ENCODE measurements around the gene SESN2. TPM values are rescaled to one million over a fixed set of nuclear protein-coding genes. Genes with fewer than 3 reads are reported as not detected.

SESN2 gene
- total RNA-seq, 4 donors from 2014 or later = 25.1 to 44.5 (median 30.5) TPM

DNA sequence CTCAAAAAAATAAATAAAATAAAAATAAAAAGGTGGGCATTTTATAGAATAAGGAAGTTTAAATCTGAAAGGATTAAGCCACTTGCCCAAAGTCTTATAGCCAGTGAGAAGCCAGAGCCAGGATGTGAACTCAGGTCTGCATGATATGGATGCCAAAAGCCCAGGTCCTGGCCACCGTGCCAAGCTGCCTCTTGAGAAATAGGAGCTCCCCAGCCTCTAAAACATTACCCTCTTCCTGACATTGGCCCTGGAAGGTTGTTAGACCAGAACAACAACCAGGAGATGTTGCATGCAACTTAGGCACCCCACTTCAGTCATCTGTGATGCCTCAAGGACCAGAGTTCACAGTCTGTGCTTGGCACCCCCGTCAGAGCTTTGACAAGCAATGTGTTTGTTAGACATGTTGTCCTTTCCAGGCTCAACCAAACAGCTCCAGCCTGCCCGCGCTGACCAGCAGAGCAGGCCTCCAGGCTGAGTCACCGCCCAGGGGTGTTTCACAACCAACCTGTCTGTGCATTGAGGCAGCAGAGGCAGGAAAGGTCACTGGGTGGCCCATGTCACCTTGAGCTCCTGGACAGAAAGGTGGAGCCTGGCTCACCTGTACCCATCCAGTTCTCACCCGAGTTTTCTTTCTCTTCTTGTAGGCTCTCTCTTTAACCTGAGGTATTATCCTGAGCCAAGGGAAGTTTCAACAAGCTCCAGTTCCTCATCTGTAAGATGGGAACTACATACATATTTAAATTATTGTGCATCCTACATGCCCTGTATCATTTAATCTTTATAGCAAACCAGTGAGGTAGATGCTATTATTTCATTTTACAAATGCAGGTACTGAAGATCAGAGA lies 54.6 kb downstream of the SESN2 start:
- Histone ChIP-seq H3K27ac (no peak overlapping the region), H3K9me3 (no peaks in the 10 kb centered on the region), H3K4me1 (no peaks in the 10 kb centered on the region), H3K4me3 (no peak overlapping the region), H3K36me3 (no peaks in the 10 kb centered on the region), H3K27me3 (no peaks in the 10 kb centered on the region)
- TF ChIP-seq, protein P1, sequence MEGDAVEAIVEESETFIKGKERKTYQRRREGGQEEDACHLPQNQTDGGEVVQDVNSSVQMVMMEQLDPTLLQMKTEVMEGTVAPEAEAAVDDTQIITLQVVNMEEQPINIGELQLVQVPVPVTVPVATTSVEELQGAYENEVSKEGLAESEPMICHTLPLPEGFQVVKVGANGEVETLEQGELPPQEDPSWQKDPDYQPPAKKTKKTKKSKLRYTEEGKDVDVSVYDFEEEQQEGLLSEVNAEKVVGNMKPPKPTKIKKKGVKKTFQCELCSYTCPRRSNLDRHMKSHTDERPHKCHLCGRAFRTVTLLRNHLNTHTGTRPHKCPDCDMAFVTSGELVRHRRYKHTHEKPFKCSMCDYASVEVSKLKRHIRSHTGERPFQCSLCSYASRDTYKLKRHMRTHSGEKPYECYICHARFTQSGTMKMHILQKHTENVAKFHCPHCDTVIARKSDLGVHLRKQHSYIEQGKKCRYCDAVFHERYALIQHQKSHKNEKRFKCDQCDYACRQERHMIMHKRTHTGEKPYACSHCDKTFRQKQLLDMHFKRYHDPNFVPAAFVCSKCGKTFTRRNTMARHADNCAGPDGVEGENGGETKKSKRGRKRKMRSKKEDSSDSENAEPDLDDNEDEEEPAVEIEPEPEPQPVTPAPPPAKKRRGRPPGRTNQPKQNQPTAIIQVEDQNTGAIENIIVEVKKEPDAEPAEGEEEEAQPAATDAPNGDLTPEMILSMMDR (IDR thresholded peaks at IDR 0.05) = no peak
- TF ChIP-seq POLR2A (IDR thresholded peaks at IDR 0.05) (no peak), EP300 (IDR thresholded peaks at IDR 0.05; ENCODE audit: low read depth) (no peak), POLR2AphosphoS5 (IDR thresholded peaks at IDR 0.05) (no peak)
- WGBS, 2 donors (ENCODE audit: low coverage in 1 of 2) = 69 to 76% methylated on average over 3 to 6 of the region's 6 CpGs
- intact Hi-C loops (cut with DNase I; ENCODE audit: low total_unique reads) = no loop called here
- peak; percentile 52 for DNase-seq
- in situ Hi-C loops (cut with MboI; ENCODE audit: low pct_ligation_motif_present in 1 of 4, low pct_unique_long_range_greater_than_20kb in 1 of 4, low sequenced_read_pairs in 3 of 4) = no loop called here

DNA sequence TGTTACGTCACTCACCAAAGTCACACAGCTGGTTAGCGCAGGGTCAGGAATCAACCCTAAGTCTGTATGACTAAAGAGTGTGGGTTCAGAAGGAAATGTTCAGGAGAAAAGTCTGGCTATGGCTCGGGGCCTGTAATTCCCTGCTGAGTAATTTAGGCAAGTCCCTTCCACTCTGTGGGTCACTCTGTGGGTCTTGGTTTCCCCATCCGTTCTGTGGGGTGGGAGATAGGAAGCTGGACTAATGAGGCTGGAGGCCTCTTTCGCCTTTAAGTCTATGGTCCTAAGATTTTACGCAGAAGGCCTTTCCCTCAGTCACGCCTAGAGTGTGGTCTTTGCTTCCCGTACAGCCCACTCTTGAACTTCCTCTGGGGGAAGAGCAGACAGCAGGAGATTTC lies 55.2 kb downstream of the SESN2 start:
- no peaks in the 10 kb centered on the region for H3K36me3 ChIP-seq
- no peaks in the 10 kb centered on the region for H3K9me3 ChIP-seq
- no peak overlapping the region for H3K4me3 ChIP-seq
- H3K4me1 ChIP-seq = no peaks in the 10 kb centered on the region
- in situ Hi-C loops (cut with MboI; ENCODE audit: low pct_ligation_motif_present in 1 of 4, low pct_unique_long_range_greater_than_20kb in 1 of 4, low sequenced_read_pairs in 3 of 4) (no loop called here), intact Hi-C loops (cut with DNase I; ENCODE audit: low total_unique reads) (no loop called here)
- H3K27ac ChIP-seq = no peak overlapping the region
- TF ChIP-seq POLR2A (IDR thresholded peaks at IDR 0.05) (no peak), EP300 (IDR thresholded peaks at IDR 0.05; ENCODE audit: low read depth) (no peak), POLR2AphosphoS5 (IDR thresholded peaks at IDR 0.05) (no peak)
- TF ChIP-seq, protein P1 (IDR thresholded peaks at IDR 0.05) = no peak
- 82 to 85% methylated on average over 3 to 8 of the region's 8 CpGs for WGBS, 2 donors (ENCODE audit: low coverage in 1 of 2)
- DNase-seq = no peak
- no peaks in the 10 kb centered on the region for H3K27me3 ChIP-seq

DNA sequence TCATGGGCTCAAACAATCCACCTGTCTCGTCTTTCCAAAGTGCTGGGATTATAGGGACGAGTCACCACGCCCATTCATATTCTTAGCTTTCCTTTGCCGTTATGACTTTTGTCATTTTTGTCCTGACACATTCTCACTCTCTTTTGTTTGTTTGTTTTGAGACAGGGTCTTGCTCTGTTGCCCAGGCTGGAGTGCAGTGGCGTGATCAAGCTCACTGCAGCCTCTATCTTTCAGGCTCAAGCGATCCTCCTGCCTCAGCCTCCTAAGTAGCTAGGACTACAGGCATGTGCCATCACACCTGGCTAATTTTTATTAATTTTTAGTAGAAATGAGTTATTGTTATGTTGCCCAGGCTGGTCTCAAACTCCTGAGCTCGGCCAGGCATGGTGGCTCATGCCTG lies 57.7 kb downstream of the SESN2 start:
- no peaks in the 10 kb centered on the region for H3K9me3 ChIP-seq
- intact Hi-C loops (cut with DNase I; ENCODE audit: low total_unique reads) = no loop called here
- no peaks in the 10 kb centered on the region for H3K36me3 ChIP-seq
- H3K27ac ChIP-seq = no peak overlapping the region
- in situ Hi-C loops (cut with MboI; ENCODE audit: low pct_ligation_motif_present in 1 of 4, low pct_unique_long_range_greater_than_20kb in 1 of 4, low sequenced_read_pairs in 3 of 4) = no loop called here
- peaks cover 0 to 13% (median 4%) of the 10 kb centered on the region in 4 donors for H3K4me1 ChIP-seq
- 64 to 76% methylated on average over 6 to 7 of the region's 7 CpGs for WGBS, 2 donors (ENCODE audit: low coverage in 1 of 2)
- DNase-seq = no peak
- H3K4me3 ChIP-seq = no peak overlapping the region
- H3K27me3 ChIP-seq = no peaks in the 10 kb centered on the region
- no peak for TF ChIP-seq EP300 (IDR thresholded peaks at IDR 0.05; ENCODE audit: low read depth)
- TF ChIP-seq POLR2A (IDR thresholded peaks at IDR 0.05) = no peak
- TF ChIP-seq, protein P1 (IDR thresholded peaks at IDR 0.05) = no peak
- no peak for TF ChIP-seq POLR2AphosphoS5 (IDR thresholded peaks at IDR 0.05)

DNA sequence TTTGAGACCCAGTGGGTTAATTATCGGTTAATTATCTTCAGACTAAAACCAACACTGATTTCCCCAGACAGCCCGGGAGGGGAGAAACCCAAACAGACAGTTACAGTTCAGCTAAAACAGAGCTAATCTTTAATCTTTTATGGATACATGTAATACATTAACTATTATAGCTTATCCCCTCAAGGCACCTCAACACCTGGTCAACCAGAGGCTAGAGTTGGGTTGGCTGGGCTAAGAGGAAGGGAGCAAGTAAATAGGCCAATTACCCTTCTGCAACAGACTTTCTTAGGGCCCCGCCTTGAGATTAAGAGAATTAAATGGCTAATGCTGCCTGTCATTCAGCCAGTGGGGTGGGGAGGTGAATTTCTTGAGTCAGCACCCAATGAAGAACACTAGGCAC lies 62.9 kb downstream of the SESN2 start:
- Histone ChIP-seq H3K9me3 (no peaks in the 10 kb centered on the region), H3K27ac (peak overlapping the region; percentile 76 to 86 (median 84)), H3K4me3 (no peak overlapping the region), H3K4me1 (peaks cover 0 to 54% (median 28%) of the 10 kb centered on the region in 4 donors), H3K27me3 (no peaks in the 10 kb centered on the region), H3K36me3 (no peaks in the 10 kb centered on the region)
- 33 to 46% methylated on average over 1 to 3 of the region's 3 CpGs for WGBS, 2 donors (ENCODE audit: low coverage in 1 of 2)
- peak; percentile 75 for DNase-seq
- TF ChIP-seq, protein P1 (IDR thresholded peaks at IDR 0.05) = no peak
- no peak for TF ChIP-seq EP300 (IDR thresholded peaks at IDR 0.05; ENCODE audit: low read depth)
- TF ChIP-seq POLR2A (IDR thresholded peaks at IDR 0.05) = no peak
- peak in 1 of 3 donors; percentile 41 for TF ChIP-seq POLR2AphosphoS5 (IDR thresholded peaks at IDR 0.05)
- in situ Hi-C loops (cut with MboI; ENCODE audit: low pct_ligation_motif_present in 1 of 4, low pct_unique_long_range_greater_than_20kb in 1 of 4, low sequenced_read_pairs in 3 of 4) (loop anchor here in 2 of 4 donors (10.0 kb wide), 1 partner anchor 67 kb away; the partner anchor contains the start of gene SESN2 (in 2 of the 2)), intact Hi-C loops (cut with DNase I; ENCODE audit: low total_unique reads) (loop anchor here (10.0 kb wide), 1 partner anchor 67 kb away; the partner anchor contains the start of gene SESN2)
